Lung (tissue), 16 donors: ENCODE measurements around the gene CORO6. TPM values are rescaled to one million over a fixed set of nuclear protein-coding genes. Genes with fewer than 3 reads are reported as not detected.

ENCODE experiments used
- ATAC-seq: fragments of 200-7000 bp; cut with Tn5 transposase; one replicate; pipeline ENCODE4 v1.9.1; 2020; ENCODE audit warnings: moderate number of reproducible peaks; ENCODE audit not compliant: insufficient read depth, low FRiP score
- DNase-seq, 3 donors: peaks; one replicate each; pipeline ENCODE4 v3.0.0-alpha.2; 2013 to 2017
- H3K27ac ChIP-seq, 2 donors: one replicate each; pipeline ENCODE4 v1.5.1; 2013; ENCODE audit warnings: mild to moderate bottlenecking in 2 of 2, moderate library complexity in 2 of 2, control low read depth in 1 of 2, inconsistent platforms in 1 of 2, low read depth in 1 of 2, low read length in 1 of 2
- H3K27me3 ChIP-seq, 3 donors: one replicate each; pipeline ENCODE4 v1.5.1; 2013; ENCODE audit warnings: low read length in 2 of 3; ENCODE audit not compliant: control insufficient read depth in 3 of 3, insufficient read depth in 3 of 3
- H3K36me3 ChIP-seq, 4 donors: one replicate each; pipeline ENCODE4 v1.5.1; 2013; ENCODE audit warnings: low read length in 4 of 4, mild to moderate bottlenecking in 1 of 4, moderate library complexity in 1 of 4; ENCODE audit not compliant: control insufficient read depth in 4 of 4, insufficient read depth in 4 of 4
- H3K4me1 ChIP-seq, 5 donors: one replicate each; pipeline ENCODE4 v1.5.1; 2013; ENCODE audit warnings: low read length in 5 of 5, mild to moderate bottlenecking in 2 of 5, moderate library complexity in 1 of 5; ENCODE audit not compliant: control insufficient read depth in 5 of 5, insufficient read depth in 5 of 5
- H3K4me3 ChIP-seq: one replicate; pipeline ENCODE4 v1.5.1; 2013; ENCODE audit warnings: mild to moderate bottlenecking, control low read depth, moderate library complexity
- H3K9ac ChIP-seq, 2 donors: one replicate each; pipeline ENCODE4 v1.5.1; 2013; ENCODE audit warnings: low read length in 2 of 2, control low read depth in 1 of 2; ENCODE audit not compliant: insufficient read depth in 1 of 2
- H3K9me3 ChIP-seq, 4 donors: one replicate each; pipeline ENCODE4 v1.5.1; 2013; ENCODE audit warnings: low read length in 3 of 4, mild to moderate bottlenecking in 1 of 4, moderate library complexity in 1 of 4; ENCODE audit not compliant: control insufficient read depth in 4 of 4, insufficient read depth in 3 of 4
- CTCF ChIP-seq: IDR thresholded peaks from 2 replicates; pipeline ENCODE4 v1.5.1; 2012; ENCODE audit warnings: mild to moderate bottlenecking; ENCODE audit errors: control extremely low read depth, extremely low read depth
- WGBS, 2 donors: extraction: QIAGEN DNeasy Blood & Tissue Kit; methylation state at CpG; one replicate each; pipeline ENCODE4 v1.1.7; 2013; 5-methylcytosine and 5-hydroxymethylcytosine counted together
- long read RNA-seq, 5 donors: transcript quantifications; one replicate each; lab custom pipeline, GENCODE V29; 2026
- polyA plus RNA-seq, 2 donors: library from polyadenylated mRNA; stranded (reverse); fragments of 200-250 nt; gene quantifications; one replicate each; pipeline ENCODE4 v1.2.1, GENCODE V29; 2013
- total RNA-seq, 2 donors: library from RNA; depleted of rRNA in 1 of 2; stranded (reverse); fragments of >200 nt in 1 of 2; gene quantifications; one replicate each; pipeline ENCODE4 v1.2.1, GENCODE V29; 2014 to 2021
- donor health status: control.
- donor health status: control.
- donor health status: Bipolar disorder and iron deficiency.
- donor health status: healthy.
- donor health status: DM: yes; HTN: yes; CAD: no.

Gene CORO6
- 1 to 10 TPM; 1.7 to 8.4 TPM for total RNA-seq
- 10 to 100 TPM in 1 of 2 donors, 1 to 10 TPM in 1; 3.3 to 14.4 TPM for polyA plus RNA-seq
- long read RNA-seq, donor 1, partial matches to known transcripts: 0 of 1 reads
- long read RNA-seq, donor 1, other reads (novel, unspliced or antisense): 0 of 1 reads
- long read RNA-seq, donor 2: 0 reads
- long read RNA-seq, donor 3, partial matches to known transcripts: 0 of 1 reads
- long read RNA-seq, donor 3, other reads (novel, unspliced or antisense): 0 of 1 reads
- long read RNA-seq, donor 4: 0 reads
- long read RNA-seq, donor 5, partial matches to known transcripts: 0 of 1 reads
- long read RNA-seq, donor 5, other reads (novel, unspliced or antisense): 0 of 1 reads

- Histone ChIP-seq H3K36me3 (peaks cover 0 to 3% (median 0%) of the 10 kb centered on the region in 4 donors), H3K27me3 (peaks cover 0 to 33% (median 30%) of the 10 kb centered on the region in 3 donors), H3K9me3 (peaks cover 0 to 3% (median 0%) of the 10 kb centered on the region in 4 donors), H3K4me1 (peaks cover 0 to 17% (median 13%) of the 10 kb centered on the region in 5 donors), H3K27ac (peak within 1 kb of the TSS; percentile 16 to 93), H3K4me3 (peak within 1 kb of the TSS; percentile 44), H3K9ac (no peak within 1 kb of the TSS)
- peak; percentile 60 for ATAC-seq
- DNase-seq: peak; percentile 67 to 69 (median 67)
- TF ChIP-seq CTCF: no peak
- WGBS, 2 donors: 2 to 3% methylated on average over 68 to 77 of the region's 77 CpGs
These were observed at the start of gene CORO6 for GRCh38 chr17:29622337-29623282. CORO6 (minus strand) TSS chr17:29622912; CDS start chr17:29621421, 1,491 bp downstream.

- H3K36me3 ChIP-seq: peaks cover 0 to 18% (median 13%) of the 10 kb centered on the region in 4 donors
- peaks cover 0 to 4% (median 0%) of the 10 kb centered on the region in 5 donors for H3K4me1 ChIP-seq
- DNase-seq: no peak
- no peaks in the 10 kb centered on the region for H3K27me3 ChIP-seq
- no peak overlapping the region for H3K9ac ChIP-seq
- H3K27ac ChIP-seq: no peak overlapping the region
- TF ChIP-seq CTCF: no peak
- H3K9me3 ChIP-seq: peaks cover 0 to 3% (median 0%) of the 10 kb centered on the region in 4 donors
- H3K4me3 ChIP-seq: no peak overlapping the region
- no peak for ATAC-seq
- WGBS, 2 donors: 94 to 97% methylated on average over 5 of the region's 5 CpGs
These were observed 48.9 kb upstream of the CORO6 start for GRCh38 chr17:29671661-29672060.

GRCh38 chr17:29669266-29669665 lies 46.6 kb upstream of the CORO6 start:
- Histone ChIP-seq H3K9ac (no peak overlapping the region), H3K4me3 (no peak overlapping the region), H3K9me3 (peaks cover 0 to 3% (median 0%) of the 10 kb centered on the region in 4 donors), H3K4me1 (peaks cover 0 to 3% (median 0%) of the 10 kb centered on the region in 5 donors), H3K36me3 (peaks cover 0 to 20% (median 13%) of the 10 kb centered on the region in 4 donors), H3K27me3 (no peaks in the 10 kb centered on the region), H3K27ac (peak overlapping the region in 1 of 2 donors; percentile 36)
- TF ChIP-seq CTCF: no peak
- no peak for ATAC-seq
- DNase-seq: peak in 2 of 3 donors; percentile 32 to 66
